ENCODE data around the gene PIK3CD.
"Not testable (repeated sequence)": the region's sequence is repeated elsewhere in the genome, so short reads cannot be mapped to it uniquely, and the experiment has no call there.

PIK3CD gene

GRCh38 chr1:9624081-9624480, 27.4 kb upstream of the PIK3CD start:
- DNase-seq = no peak

- DNase-seq = not testable (repeated sequence)
Measured at GRCh38 chr1:9625030-9625429, 26.5 kb upstream of the PIK3CD start.

- no peak for DNase-seq
Measured at GRCh38 chr1:9626201-9626608, 25.3 kb upstream of the PIK3CD start.

GRCh38 chr1:9628541-9629444, 22.7 kb upstream of the PIK3CD start:
- DNase-seq = no peak

GRCh38 chr1:9629445-9630201, 21.9 kb upstream of the PIK3CD start:
- DNase-seq = no peak

GRCh38 chr1:9630331-9631111, 21.0 kb upstream of the PIK3CD start:
- no peak for DNase-seq

- no peak for DNase-seq
Measured at GRCh38 chr1:9631613-9632012, 19.9 kb upstream of the PIK3CD start.

GRCh38 chr1:9633493-9633892, 18.0 kb upstream of the PIK3CD start:
- DNase-seq = no peak

- DNase-seq = no peak
Measured at GRCh38 chr1:9634582-9634981, 16.9 kb upstream of the PIK3CD start.

GRCh38 chr1:9639227-9639626, 12.3 kb upstream of the PIK3CD start:
- no peak for DNase-seq

GRCh38 chr1:9643351-9644256, 7.9 kb upstream of the PIK3CD start:
- no peak for DNase-seq

- no peak for DNase-seq
Measured at GRCh38 chr1:9646037-9646436, 5.5 kb upstream of the PIK3CD start.

GRCh38 chr1:9648171-9648570, 3.4 kb upstream of the PIK3CD start:
- no peak for DNase-seq

- no peak for DNase-seq
Measured at GRCh38 chr1:9649769-9650168, 1.8 kb upstream of the PIK3CD start.

GRCh38 chr1:9651220-9651564, 339 bp upstream of the PIK3CD start:
- no peak for DNase-seq

- no peak for DNase-seq
Measured at GRCh38 chr1:9652379-9653209, 1.1 kb downstream of the PIK3CD start.

GRCh38 chr1:9653210-9653490, 1.6 kb downstream of the PIK3CD start:
- no peak for DNase-seq

- DNase-seq = no peak
Measured at GRCh38 chr1:9653491-9654050, 2.0 kb downstream of the PIK3CD start.

- DNase-seq = no peak
Measured at GRCh38 chr1:9654051-9654833, 2.7 kb downstream of the PIK3CD start.

All from NCI-H187 (cell line).